ENCODE data around the gene HACL1. TPM values are rescaled to one million over a fixed set of nuclear protein-coding genes. Genes with fewer than 3 reads are reported as not detected.

Gene HACL1
- total RNA-seq, 1 donor from 2014 or later, result 48.6 TPM

DNA sequence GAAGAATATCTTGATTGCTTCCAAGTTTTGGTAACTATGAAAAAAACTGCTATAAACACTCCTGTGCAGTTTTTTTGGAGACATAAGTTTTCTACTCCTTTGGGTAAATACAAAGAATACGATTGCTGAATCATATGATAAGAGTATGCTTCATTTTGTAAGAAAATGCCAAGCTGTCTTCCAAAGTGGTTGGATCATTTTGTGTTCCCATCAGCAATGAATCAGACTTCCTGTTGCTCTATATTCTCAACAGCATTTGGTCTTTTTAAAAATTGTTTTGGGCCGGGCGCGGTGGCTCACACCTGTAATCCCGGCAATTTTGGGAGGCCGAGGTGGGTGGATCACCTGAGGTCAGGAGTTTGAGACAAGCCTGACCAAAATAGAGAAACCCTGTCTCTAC, 14.7 kb upstream of the HACL1 start:
- Histone ChIP-seq H3K27ac (no peak overlapping the region), H3K27me3 (no peaks in the 10 kb centered on the region), H3K4me3 (no peak overlapping the region), H3F3A (ENCODE audit: low read depth) (no peaks in the 10 kb centered on the region), H2AFZ (replicated peaks) (no peak overlapping the region), H3K4me2 (no peak overlapping the region), H3K79me2 (ENCODE audit: low read depth) (no peaks in the 10 kb centered on the region), H3K9ac (no peak overlapping the region), H3K9me3 (ENCODE audit: low read depth) (peaks cover 6% of the 10 kb centered on the region), H4K20me1 (ENCODE audit: low read depth) (no peaks in the 10 kb centered on the region), H3K36me3 (no peaks in the 10 kb centered on the region), H3K4me1 (no peaks in the 10 kb centered on the region)
- Mint-ChIP-seq H3K36me3 (peaks cover 9% of the 10 kb centered on the region), H3K9me3 (peaks cover 14% of the 10 kb centered on the region), H3K4me1 (no peaks in the 10 kb centered on the region), H3K27ac (no peak overlapping the region), H3K27me3 (ENCODE audit: insufficient read depth, low read depth) (no peaks in the 10 kb centered on the region), H3K4me3 (no peak overlapping the region)
- TF ChIP-seq, protein P1, sequence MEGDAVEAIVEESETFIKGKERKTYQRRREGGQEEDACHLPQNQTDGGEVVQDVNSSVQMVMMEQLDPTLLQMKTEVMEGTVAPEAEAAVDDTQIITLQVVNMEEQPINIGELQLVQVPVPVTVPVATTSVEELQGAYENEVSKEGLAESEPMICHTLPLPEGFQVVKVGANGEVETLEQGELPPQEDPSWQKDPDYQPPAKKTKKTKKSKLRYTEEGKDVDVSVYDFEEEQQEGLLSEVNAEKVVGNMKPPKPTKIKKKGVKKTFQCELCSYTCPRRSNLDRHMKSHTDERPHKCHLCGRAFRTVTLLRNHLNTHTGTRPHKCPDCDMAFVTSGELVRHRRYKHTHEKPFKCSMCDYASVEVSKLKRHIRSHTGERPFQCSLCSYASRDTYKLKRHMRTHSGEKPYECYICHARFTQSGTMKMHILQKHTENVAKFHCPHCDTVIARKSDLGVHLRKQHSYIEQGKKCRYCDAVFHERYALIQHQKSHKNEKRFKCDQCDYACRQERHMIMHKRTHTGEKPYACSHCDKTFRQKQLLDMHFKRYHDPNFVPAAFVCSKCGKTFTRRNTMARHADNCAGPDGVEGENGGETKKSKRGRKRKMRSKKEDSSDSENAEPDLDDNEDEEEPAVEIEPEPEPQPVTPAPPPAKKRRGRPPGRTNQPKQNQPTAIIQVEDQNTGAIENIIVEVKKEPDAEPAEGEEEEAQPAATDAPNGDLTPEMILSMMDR (IDR thresholded peaks at IDR 0.05), result no peak
- TF ChIP-seq EZH2 (IDR thresholded peaks at IDR 0.05) (no peak), EZH2phosphoT487 (IDR thresholded peaks at IDR 0.05) (no peak)
- no peak for DNase-seq (ENCODE audit: low spot score)

DNA sequence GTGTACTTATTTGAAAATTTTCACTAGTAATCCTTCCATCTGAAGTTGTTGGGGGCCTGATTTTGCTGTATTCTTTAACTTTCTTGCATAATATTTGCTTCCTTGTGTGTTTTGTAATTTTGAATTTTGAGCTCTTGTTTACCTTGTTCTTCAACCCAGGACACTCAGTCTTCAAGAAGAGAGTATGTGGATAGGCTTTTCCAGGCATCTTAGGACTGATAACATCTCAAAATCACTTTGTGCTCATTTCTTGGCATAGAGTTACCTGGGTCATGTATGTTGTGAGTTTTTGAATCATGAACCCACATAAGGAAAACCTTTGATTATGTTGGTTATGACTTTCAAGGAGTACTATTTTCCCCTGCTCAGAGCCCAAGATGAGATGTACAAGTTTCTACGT, 13.6 kb upstream of the HACL1 start:
- Mint-ChIP-seq H3K4me1 (no peaks in the 10 kb centered on the region), H3K36me3 (peaks cover 6% of the 10 kb centered on the region), H3K27me3 (ENCODE audit: insufficient read depth, low read depth) (no peaks in the 10 kb centered on the region), H3K27ac (no peak overlapping the region), H3K9me3 (peaks cover 6% of the 10 kb centered on the region), H3K4me3 (no peak overlapping the region)
- TF ChIP-seq EZH2phosphoT487 (IDR thresholded peaks at IDR 0.05) (no peak), EZH2 (IDR thresholded peaks at IDR 0.05) (no peak)
- TF ChIP-seq, protein P1 (IDR thresholded peaks at IDR 0.05), result no peak
- Histone ChIP-seq H3K4me3 (no peak overlapping the region), H3K9me3 (ENCODE audit: low read depth) (peaks cover 6% of the 10 kb centered on the region), H3K27ac (no peak overlapping the region), H3K9ac (no peak overlapping the region), H3K36me3 (no peaks in the 10 kb centered on the region), H3K79me2 (ENCODE audit: low read depth) (no peaks in the 10 kb centered on the region), H3F3A (ENCODE audit: low read depth) (no peaks in the 10 kb centered on the region), H2AFZ (replicated peaks) (no peak overlapping the region), H3K27me3 (no peaks in the 10 kb centered on the region), H3K4me2 (no peak overlapping the region), H4K20me1 (ENCODE audit: low read depth) (no peaks in the 10 kb centered on the region), H3K4me1 (no peaks in the 10 kb centered on the region)
- no peak for DNase-seq (ENCODE audit: low spot score)

- no peak for DNase-seq (ENCODE audit: low spot score)
- H3K4me3 ChIP-seq, result no peak overlapping the region
- no peaks in the 10 kb centered on the region for H3K4me1 ChIP-seq
- no peaks in the 10 kb centered on the region for H4K20me1 ChIP-seq (ENCODE audit: low read depth)
- Mint-ChIP-seq H3K4me3 (no peak overlapping the region), H3K4me1 (no peaks in the 10 kb centered on the region), H3K27me3 (ENCODE audit: insufficient read depth, low read depth) (no peaks in the 10 kb centered on the region), H3K9me3 (no peaks in the 10 kb centered on the region), H3K27ac (no peak overlapping the region), H3K36me3 (no peaks in the 10 kb centered on the region)
- no peaks in the 10 kb centered on the region for H3K79me2 ChIP-seq (ENCODE audit: low read depth)
- H3K36me3 ChIP-seq, result no peaks in the 10 kb centered on the region
- H3K9ac ChIP-seq, result no peak overlapping the region
- no peaks in the 10 kb centered on the region for H3K9me3 ChIP-seq (ENCODE audit: low read depth)
- H3K27me3 ChIP-seq, result no peaks in the 10 kb centered on the region
- TF ChIP-seq EZH2 (IDR thresholded peaks at IDR 0.05) (no peak), EZH2phosphoT487 (IDR thresholded peaks at IDR 0.05) (no peak)
- TF ChIP-seq, protein P1 (IDR thresholded peaks at IDR 0.05), result no peak
- H2AFZ ChIP-seq (replicated peaks), result no peak overlapping the region
- no peak overlapping the region for H3K4me2 ChIP-seq
- H3K27ac ChIP-seq, result no peak overlapping the region
- no peaks in the 10 kb centered on the region for H3F3A ChIP-seq (ENCODE audit: low read depth)
Observed at GRCh38 chr3:15612001-15612400, 10.6 kb upstream of the HACL1 start.
